HK-2 (cell line): ENCODE measurements around the gene SESTD1.
"Not testable (repeated sequence)": the region's sequence is repeated elsewhere in the genome, so short reads cannot be mapped to it uniquely, and the experiment has no call there.

Source experiments
- DNase-seq: peaks from one replicate; pipeline ENCODE4 v3.0.0-alpha.2; 2018; ENCODE audit not compliant: unreplicated experiment

SESTD1 gene

GRCh38 chr2:179268277-179268925, 3.8 kb upstream of the SESTD1 start:
- DNase-seq = no peak

GRCh38 chr2:179266271-179266670, 1.6 kb upstream of the SESTD1 start:
- no peak for DNase-seq

GRCh38 chr2:179265082-179265510, 464 bp upstream of the SESTD1 start:
- no peak for DNase-seq

- DNase-seq = peak; percentile 46
These were observed 925 bp downstream of the SESTD1 start for GRCh38 chr2:179263446-179264367.

GRCh38 chr2:179263015-179263414, 1.6 kb downstream of the SESTD1 start:
- DNase-seq = no peak

GRCh38 chr2:179262077-179262660, 2.5 kb downstream of the SESTD1 start:
- no peak for DNase-seq

- DNase-seq = no peak
These were observed 3.3 kb downstream of the SESTD1 start for GRCh38 chr2:179261151-179261825.

GRCh38 chr2:179260224-179260623, 4.4 kb downstream of the SESTD1 start:
- no peak for DNase-seq

GRCh38 chr2:179255129-179255528, 9.5 kb downstream of the SESTD1 start:
- DNase-seq = no peak

GRCh38 chr2:179253226-179253625, 11.4 kb downstream of the SESTD1 start:
- no peak for DNase-seq

GRCh38 chr2:179252423-179252822, 12.2 kb downstream of the SESTD1 start:
- no peak for DNase-seq

GRCh38 chr2:179251870-179252269, 12.8 kb downstream of the SESTD1 start:
- no peak for DNase-seq

GRCh38 chr2:179250848-179251504, 13.7 kb downstream of the SESTD1 start:
- DNase-seq = no peak

- no peak for DNase-seq
These were observed 14.5 kb downstream of the SESTD1 start for GRCh38 chr2:179250095-179250494.

GRCh38 chr2:179248024-179248348, 16.6 kb downstream of the SESTD1 start:
- no peak for DNase-seq

GRCh38 chr2:179247318-179248023, 17.2 kb downstream of the SESTD1 start:
- DNase-seq = no peak

GRCh38 chr2:179245843-179246242, 18.8 kb downstream of the SESTD1 start:
- not testable (repeated sequence) for DNase-seq

- no peak for DNase-seq
These were observed 21.6 kb downstream of the SESTD1 start for GRCh38 chr2:179243046-179243445.

- no peak for DNase-seq
These were observed 23.9 kb downstream of the SESTD1 start for GRCh38 chr2:179240481-179241451.

GRCh38 chr2:179239838-179240237, 24.8 kb downstream of the SESTD1 start:
- no peak for DNase-seq
